Activated CD8-positive, alpha-beta T cell treated with anti-CD3 and anti-CD28 coated beads for 36 hours (primary cell): ENCODE results near the gene IFRD1. TPM values are rescaled to one million over a fixed set of nuclear protein-coding genes. Genes with fewer than 3 reads are reported as not detected.
A peak's percentile ranks its signal among the peaks of the same experiment; 100 is the strongest.

Experiments used
- ATAC-seq: fragments of 200-7000 bp; cut with Tn5 transposase; one replicate; pipeline ENCODE4 v1.10.0; 2021; ENCODE audit warnings: mild to moderate bottlenecking, moderate library complexity
- CTCF ChIA-PET: fragments of 350-600 bp; sonication (Branson Sonifier 250); formaldehyde crosslinking; loops from one replicate; lab custom pipeline; 2021; ENCODE audit warnings: antibody characterized with exemption; lab: Charles Lee
- POLR2A ChIA-PET: fragments of 350-600 bp; sonication (Branson Sonifier 250); formaldehyde crosslinking; loops from one replicate; lab custom pipeline; 2021; ENCODE audit warnings: antibody characterized with exemption; lab: Charles Lee
- DNase-seq: peaks from one replicate; pipeline ENCODE4 v3.0.0-alpha.2; 2020
- H3K27ac Mint-ChIP-seq: one replicate; pipeline ENCODE4 v1.8.0; 2021; ENCODE audit warnings: mild to moderate bottlenecking, mixed read lengths
- H3K27me3 Mint-ChIP-seq: one replicate; pipeline ENCODE4 v1.8.0; 2021; ENCODE audit warnings: mixed read lengths
- H3K36me3 Mint-ChIP-seq: one replicate; pipeline ENCODE4 v1.8.0; 2021; ENCODE audit warnings: low read depth, mixed read lengths
- H3K4me1 Mint-ChIP-seq: one replicate; pipeline ENCODE4 v1.8.0; 2021; ENCODE audit warnings: low read depth, mixed read lengths
- H3K4me3 Mint-ChIP-seq: one replicate; pipeline ENCODE4 v1.8.0; 2021; ENCODE audit warnings: mild to moderate bottlenecking, moderate library complexity, mixed read lengths
- H3K9me3 Mint-ChIP-seq: one replicate; pipeline ENCODE4 v1.8.0; 2021; ENCODE audit warnings: mixed read lengths
- intact Hi-C: fragments of 100-400 bp; cut with micrococcal nuclease; formaldehyde crosslinking; loops from one replicate; pipeline ENCODE4 v1.10.0; 2022
- total RNA-seq, 2 experiments: library from RNA; stranded (reverse); gene quantifications; one replicate each; pipeline ENCODE4 v1.2.3, GENCODE V29; 2021
- TF ChIP-seq, protein P1 (sequence below): fragments of 200-600 bp; IDR thresholded peaks from one replicate; pipeline ENCODE4 v1.8.0; 2022; ENCODE audit warnings: antibody characterized with exemption, mild to moderate bottlenecking

The IFRD1 gene
- total RNA-seq, 2 experiments from 2014 or later, result 54.1 to 54.5 TPM

DNA sequence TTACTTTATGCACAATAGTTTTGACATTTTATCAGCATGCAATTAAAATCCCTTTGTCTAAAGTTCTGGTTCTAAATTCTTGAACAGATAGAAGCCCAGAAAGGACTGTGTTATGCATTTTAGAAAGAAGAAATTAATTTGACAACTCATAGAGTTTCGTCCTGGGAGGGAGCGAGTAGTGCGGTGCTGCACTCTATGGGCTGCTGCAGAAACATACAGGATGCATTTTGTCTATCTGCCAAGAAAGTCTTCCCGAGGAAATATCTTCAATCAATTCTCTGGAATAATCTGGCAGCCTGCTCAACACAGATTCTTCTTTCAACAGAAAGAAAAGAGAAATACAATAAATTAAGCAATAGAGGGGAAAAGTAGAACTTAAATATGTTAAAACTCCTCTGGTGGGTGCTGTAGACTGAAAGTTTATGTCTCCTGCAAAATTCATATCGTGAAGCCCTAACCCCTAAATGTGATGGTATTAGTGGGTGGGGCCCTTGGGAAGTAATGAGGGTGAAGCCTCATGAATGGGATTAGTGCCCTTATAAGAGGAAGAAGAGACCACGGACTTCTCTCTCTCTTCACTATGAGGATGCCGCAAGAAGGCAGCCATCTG is 39.0 kb upstream of the IFRD1 start:
- Mint-ChIP-seq H3K4me3 (no peak overlapping the region), H3K27ac (no peak overlapping the region), H3K9me3 (no peaks in the 10 kb centered on the region), H3K36me3 (no peaks in the 10 kb centered on the region), H3K27me3 (peaks cover 14% of the 10 kb centered on the region), H3K4me1 (no peaks in the 10 kb centered on the region)
- intact Hi-C loops, result no loop called here
- ChIA-PET POLR2A (no interaction called here), CTCF (no interaction called here)
- TF ChIP-seq, protein P1, sequence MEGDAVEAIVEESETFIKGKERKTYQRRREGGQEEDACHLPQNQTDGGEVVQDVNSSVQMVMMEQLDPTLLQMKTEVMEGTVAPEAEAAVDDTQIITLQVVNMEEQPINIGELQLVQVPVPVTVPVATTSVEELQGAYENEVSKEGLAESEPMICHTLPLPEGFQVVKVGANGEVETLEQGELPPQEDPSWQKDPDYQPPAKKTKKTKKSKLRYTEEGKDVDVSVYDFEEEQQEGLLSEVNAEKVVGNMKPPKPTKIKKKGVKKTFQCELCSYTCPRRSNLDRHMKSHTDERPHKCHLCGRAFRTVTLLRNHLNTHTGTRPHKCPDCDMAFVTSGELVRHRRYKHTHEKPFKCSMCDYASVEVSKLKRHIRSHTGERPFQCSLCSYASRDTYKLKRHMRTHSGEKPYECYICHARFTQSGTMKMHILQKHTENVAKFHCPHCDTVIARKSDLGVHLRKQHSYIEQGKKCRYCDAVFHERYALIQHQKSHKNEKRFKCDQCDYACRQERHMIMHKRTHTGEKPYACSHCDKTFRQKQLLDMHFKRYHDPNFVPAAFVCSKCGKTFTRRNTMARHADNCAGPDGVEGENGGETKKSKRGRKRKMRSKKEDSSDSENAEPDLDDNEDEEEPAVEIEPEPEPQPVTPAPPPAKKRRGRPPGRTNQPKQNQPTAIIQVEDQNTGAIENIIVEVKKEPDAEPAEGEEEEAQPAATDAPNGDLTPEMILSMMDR, result no peak
- ATAC-seq (no peak), DNase-seq (no peak)

DNA sequence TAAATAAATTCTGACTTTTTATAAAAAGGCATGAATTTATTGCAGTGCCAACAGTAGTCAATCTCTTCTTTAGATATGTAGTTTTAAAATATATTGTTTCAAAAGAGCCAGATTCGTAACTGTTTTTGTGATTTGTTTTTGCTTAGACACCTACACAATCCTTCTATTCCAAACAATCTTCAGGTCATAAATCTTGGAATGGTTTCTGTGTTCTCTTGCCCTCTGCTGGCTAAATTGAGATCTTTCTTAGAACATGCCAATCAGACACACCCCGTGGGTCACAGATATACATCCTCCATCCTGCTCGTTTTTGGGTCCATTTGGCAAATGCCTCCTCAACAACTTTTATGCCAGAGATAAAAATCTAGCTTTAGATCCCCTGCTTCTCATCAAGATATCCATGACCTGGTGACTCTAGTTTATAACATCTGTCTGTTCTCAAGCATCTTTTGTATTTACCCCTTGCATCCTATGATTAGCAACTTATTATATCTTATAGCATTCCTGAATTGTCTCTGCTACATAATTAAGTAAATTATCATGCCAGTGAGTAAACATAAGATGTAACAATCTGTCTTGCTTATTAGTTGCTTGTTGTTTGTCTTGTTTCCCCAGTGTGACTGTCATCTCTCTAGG is 35.3 kb upstream of the IFRD1 start:
- Mint-ChIP-seq H3K4me3 (no peak overlapping the region), H3K4me1 (no peaks in the 10 kb centered on the region), H3K9me3 (peaks cover 5% of the 10 kb centered on the region), H3K36me3 (no peaks in the 10 kb centered on the region), H3K27ac (no peak overlapping the region), H3K27me3 (peaks cover 9% of the 10 kb centered on the region)
- ChIA-PET POLR2A (interaction anchor here (1.4 kb wide), 1 partner anchor 36 kb away, joined by 3 read pairs; no protein-coding TSS in a partner anchor), CTCF (no interaction called here)
- DNase-seq (no peak), ATAC-seq (peak; percentile 37)
- intact Hi-C loops, result no loop called here
- TF ChIP-seq, protein P1, result peak; percentile 37

DNA sequence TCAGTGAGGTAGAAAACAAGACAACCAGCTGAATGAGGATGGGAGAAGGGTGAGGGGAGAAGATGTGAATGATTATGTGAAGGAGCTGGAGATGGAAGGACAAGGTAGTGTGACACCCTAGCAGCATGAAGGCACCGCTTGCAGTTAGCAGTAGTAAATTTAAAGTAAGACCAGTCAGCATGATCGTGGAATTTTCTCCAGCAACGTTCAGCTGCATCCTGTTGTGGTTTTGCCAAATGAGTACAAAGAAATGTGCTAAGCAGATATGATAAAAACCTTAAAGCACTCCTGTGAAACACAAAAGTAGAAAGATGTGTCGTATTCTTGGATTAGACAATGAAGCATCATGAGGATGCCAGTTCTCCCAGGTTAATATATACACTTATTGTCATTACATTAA is 34.1 kb upstream of the IFRD1 start:
- DNase-seq (no peak), ATAC-seq (no peak)
- intact Hi-C loops, result no loop called here
- Mint-ChIP-seq H3K4me1 (no peaks in the 10 kb centered on the region), H3K27ac (no peak overlapping the region), H3K27me3 (peaks cover 9% of the 10 kb centered on the region), H3K36me3 (no peaks in the 10 kb centered on the region), H3K9me3 (peaks cover 5% of the 10 kb centered on the region), H3K4me3 (no peak overlapping the region)
- TF ChIP-seq, protein P1, result no peak
- POLR2A ChIA-PET, result interaction anchor here (0.9 kb wide), 1 partner anchor 70 kb away, joined by 3 read pairs; no protein-coding TSS in a partner anchor
- CTCF ChIA-PET, result no interaction called here

DNA sequence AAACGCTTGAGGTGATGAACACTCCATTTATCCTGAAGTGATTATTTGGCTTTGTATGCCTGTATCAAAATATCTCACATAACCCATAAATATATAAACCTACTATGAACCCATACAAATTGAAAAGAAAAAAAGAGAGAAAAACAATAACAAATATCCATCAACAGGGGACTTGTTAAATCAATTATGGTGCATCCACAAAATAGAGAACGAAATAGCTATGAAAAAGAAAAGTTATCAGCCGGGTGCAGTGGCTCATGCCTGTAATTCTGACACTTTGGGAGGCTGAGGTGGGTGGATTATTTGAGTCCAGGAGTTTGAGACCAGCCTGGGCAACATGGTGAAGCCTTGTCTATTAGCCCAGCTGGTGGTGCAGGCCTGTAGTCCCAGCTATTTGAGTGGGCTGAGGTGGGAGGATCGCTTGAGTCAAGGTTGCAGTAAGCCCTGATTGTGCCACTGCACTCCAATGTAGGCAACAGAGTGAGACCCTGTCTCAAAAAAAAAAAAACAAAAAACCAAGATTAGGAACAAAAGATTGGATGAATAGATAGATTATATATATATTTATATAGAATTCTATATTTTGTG is 30.6 kb upstream of the IFRD1 start:
- ATAC-seq, result no peak
- no peak overlapping the region for H3K27ac Mint-ChIP-seq
- H3K9me3 Mint-ChIP-seq, result peaks cover 5% of the 10 kb centered on the region
- H3K4me1 Mint-ChIP-seq, result peaks cover 23% of the 10 kb centered on the region
- H3K4me3 Mint-ChIP-seq, result no peak overlapping the region
- H3K36me3 Mint-ChIP-seq, result no peaks in the 10 kb centered on the region
- CTCF ChIA-PET, result interaction anchor here (0.9 to 1.5 kb wide), 2 partner anchors 10 to 13 kb away, joined by 4 read pairs; no protein-coding TSS in a partner anchor
- intact Hi-C loops, result no loop called here
- POLR2A ChIA-PET, result no interaction called here
- DNase-seq, result no peak
- peaks cover 2% of the 10 kb centered on the region for H3K27me3 Mint-ChIP-seq
- TF ChIP-seq, protein P1, result no peak
